ENCODE results near the gene SLC25A23. TPM values are rescaled to one million over a fixed set of nuclear protein-coding genes. Genes with fewer than 3 reads are reported as not detected.

Gene SLC25A23
- polyA plus RNA-seq, 2 of the 4 experiments (the other 2 are of a cell fraction) = 3.3 to 18.2 TPM

DNA sequence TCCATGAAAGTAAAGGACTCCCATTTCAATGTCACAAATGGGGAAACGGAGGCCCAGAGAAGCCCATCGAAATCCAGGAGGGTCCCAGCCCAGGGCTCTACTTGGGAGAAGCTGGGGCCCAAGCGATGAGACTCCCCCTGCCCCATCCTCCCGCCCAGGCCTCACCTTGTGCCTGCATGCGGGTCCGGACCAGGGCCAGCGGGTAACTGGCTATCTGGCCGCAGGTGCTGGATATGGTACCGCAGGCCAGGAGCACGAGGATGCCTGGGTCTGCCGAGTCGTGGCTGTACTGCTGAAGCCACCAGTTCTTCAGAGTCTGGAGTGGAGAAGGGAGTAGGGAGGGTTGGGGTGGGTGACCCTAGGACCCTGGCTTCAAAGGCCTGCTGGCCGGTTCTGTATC lies 15.6 kb downstream of the SLC25A23 start:
- FAIRE-seq = no peak
- WGBS (ENCODE audit: missing lambda C conversion rate) = 85% methylated on average over 13 of the region's 13 CpGs
- H3K9me3 ChIP-seq = no peaks in the 10 kb centered on the region
- ChIA-PET POLR2A (no interaction called here), CTCF (no interaction called here)
- no peak for TF ChIP-seq JUN (IDR thresholded peaks at IDR 0.05)
- TF ChIP-seq MAFK (IDR thresholded peaks at IDR 0.05; ENCODE audit: partially characterized antibody) = no peak
- TF ChIP-seq PHF8 (IDR thresholded peaks at IDR 0.05; ENCODE audit: borderline replicate concordance, low read depth) = no peak
- no peak for TF ChIP-seq ZSCAN20 (CRISPR knock-in tag; IDR thresholded peaks at IDR 0.05)
- no peak for TF ChIP-seq NR3C1 (IDR thresholded peaks at IDR 0.05)
- no peak for TF ChIP-seq RAD21 (conservative IDR thresholded peaks at IDR 0.05 in 1 of 2, IDR thresholded peaks at IDR 0.05 in 1 of 2)
- TF ChIP-seq E2F6 (IDR thresholded peaks at IDR 0.05; ENCODE audit: borderline replicate concordance, low read depth) = no peak
- no peak for TF ChIP-seq TP53 (CRISPR knock-in tag; IDR thresholded peaks at IDR 0.05)
- TF ChIP-seq, protein P1, sequence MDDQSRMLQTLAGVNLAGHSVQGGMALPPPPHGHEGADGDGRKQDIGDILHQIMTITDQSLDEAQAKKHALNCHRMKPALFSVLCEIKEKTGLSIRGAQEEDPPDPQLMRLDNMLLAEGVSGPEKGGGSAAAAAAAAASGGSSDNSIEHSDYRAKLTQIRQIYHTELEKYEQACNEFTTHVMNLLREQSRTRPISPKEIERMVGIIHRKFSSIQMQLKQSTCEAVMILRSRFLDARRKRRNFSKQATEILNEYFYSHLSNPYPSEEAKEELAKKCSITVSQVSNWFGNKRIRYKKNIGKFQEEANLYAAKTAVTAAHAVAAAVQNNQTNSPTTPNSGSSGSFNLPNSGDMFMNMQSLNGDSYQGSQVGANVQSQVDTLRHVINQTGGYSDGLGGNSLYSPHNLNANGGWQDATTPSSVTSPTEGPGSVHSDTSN (IDR thresholded peaks at IDR 0.05) = no peak
- no peak for TF ChIP-seq HEYL (CRISPR knock-in tag; IDR thresholded peaks at IDR 0.05)
- no peak for TF ChIP-seq POLR2A (IDR thresholded peaks at IDR 0.05; ENCODE audit: low read length)
- TF ChIP-seq FOSL2 (IDR thresholded peaks at IDR 0.05) = no peak
- TF ChIP-seq FOSL2 (CRISPR knock-in tag; IDR thresholded peaks at IDR 0.05) = no peak
- TF ChIP-seq HOXA7 (CRISPR knock-in tag; IDR thresholded peaks at IDR 0.05) = no peak
- no peak for TF ChIP-seq BHLHE40 (IDR thresholded peaks at IDR 0.05; ENCODE audit: low read depth, low read length)
- H3K4me3 ChIP-seq = no peak overlapping the region
- no peaks in the 10 kb centered on the region for H3K4me1 ChIP-seq
- no peak for ATAC-seq
- H3K4me2 ChIP-seq = no peak overlapping the region
- DNase-seq (ENCODE audit: low read depth in 1 of 2, low spot score in 1 of 2) = no peak
- no peak overlapping the region for H3K27ac ChIP-seq

- H3K4me1 ChIP-seq = no peaks in the 10 kb centered on the region
- no peak for DNase-seq (ENCODE audit: low read depth in 1 of 2, low spot score in 1 of 2)
- H3K27ac ChIP-seq = no peak overlapping the region
- FAIRE-seq = no peak
- 86% methylated on average over 8 of the region's 13 CpGs for WGBS (ENCODE audit: missing lambda C conversion rate)
- no peak overlapping the region for H3K4me3 ChIP-seq
- TF ChIP-seq TFCP2L1 (CRISPR knock-in tag; IDR thresholded peaks at IDR 0.05) (no peak), JUN (IDR thresholded peaks at IDR 0.05) (no peak), HDAC2 (IDR thresholded peaks at IDR 0.05) (no peak), MAZ (IDR thresholded peaks at IDR 0.05; ENCODE audit: borderline replicate concordance, low read depth, low read length) (no peak), SMC3 (IDR thresholded peaks at IDR 0.05) (no peak), CHD4 (IDR thresholded peaks at IDR 0.05; ENCODE audit: borderline replicate concordance) (no peak), ZC3H11A (IDR thresholded peaks at IDR 0.05) (no peak), TP53 (CRISPR knock-in tag; IDR thresholded peaks at IDR 0.05) (no peak), MYC (IDR thresholded peaks at IDR 0.05; ENCODE audit: borderline replicate concordance, low read length) (no peak)
- TF ChIP-seq, protein P2, sequence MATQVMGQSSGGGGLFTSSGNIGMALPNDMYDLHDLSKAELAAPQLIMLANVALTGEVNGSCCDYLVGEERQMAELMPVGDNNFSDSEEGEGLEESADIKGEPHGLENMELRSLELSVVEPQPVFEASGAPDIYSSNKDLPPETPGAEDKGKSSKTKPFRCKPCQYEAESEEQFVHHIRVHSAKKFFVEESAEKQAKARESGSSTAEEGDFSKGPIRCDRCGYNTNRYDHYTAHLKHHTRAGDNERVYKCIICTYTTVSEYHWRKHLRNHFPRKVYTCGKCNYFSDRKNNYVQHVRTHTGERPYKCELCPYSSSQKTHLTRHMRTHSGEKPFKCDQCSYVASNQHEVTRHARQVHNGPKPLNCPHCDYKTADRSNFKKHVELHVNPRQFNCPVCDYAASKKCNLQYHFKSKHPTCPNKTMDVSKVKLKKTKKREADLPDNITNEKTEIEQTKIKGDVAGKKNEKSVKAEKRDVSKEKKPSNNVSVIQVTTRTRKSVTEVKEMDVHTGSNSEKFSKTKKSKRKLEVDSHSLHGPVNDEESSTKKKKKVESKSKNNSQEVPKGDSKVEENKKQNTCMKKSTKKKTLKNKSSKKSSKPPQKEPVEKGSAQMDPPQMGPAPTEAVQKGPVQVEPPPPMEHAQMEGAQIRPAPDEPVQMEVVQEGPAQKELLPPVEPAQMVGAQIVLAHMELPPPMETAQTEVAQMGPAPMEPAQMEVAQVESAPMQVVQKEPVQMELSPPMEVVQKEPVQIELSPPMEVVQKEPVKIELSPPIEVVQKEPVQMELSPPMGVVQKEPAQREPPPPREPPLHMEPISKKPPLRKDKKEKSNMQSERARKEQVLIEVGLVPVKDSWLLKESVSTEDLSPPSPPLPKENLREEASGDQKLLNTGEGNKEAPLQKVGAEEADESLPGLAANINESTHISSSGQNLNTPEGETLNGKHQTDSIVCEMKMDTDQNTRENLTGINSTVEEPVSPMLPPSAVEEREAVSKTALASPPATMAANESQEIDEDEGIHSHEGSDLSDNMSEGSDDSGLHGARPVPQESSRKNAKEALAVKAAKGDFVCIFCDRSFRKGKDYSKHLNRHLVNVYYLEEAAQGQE (IDR thresholded peaks at IDR 0.05) = no peak
- TF ChIP-seq, protein P3, sequence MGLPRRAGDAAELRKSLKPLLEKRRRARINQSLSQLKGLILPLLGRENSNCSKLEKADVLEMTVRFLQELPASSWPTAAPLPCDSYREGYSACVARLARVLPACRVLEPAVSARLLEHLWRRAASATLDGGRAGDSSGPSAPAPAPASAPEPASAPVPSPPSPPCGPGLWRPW (IDR thresholded peaks at IDR 0.05) = no peak
- ChIA-PET CTCF (interaction anchor here (1.4 kb wide), 1 partner anchor 316 kb away, joined by 3 read pairs; no protein-coding TSS in a partner anchor), POLR2A (no interaction called here)
- H3K9me3 ChIP-seq = no peaks in the 10 kb centered on the region
- no peak overlapping the region for H3K4me2 ChIP-seq
- no peak for ATAC-seq
These were observed 17.4 kb downstream of the SLC25A23 start for GRCh38 chr19:6442087-6442688.
